Naive thymus-derived CD4-positive, alpha-beta T cell (primary cell): ENCODE results near the gene SNRNP35. TPM values are rescaled to one million over a fixed set of nuclear protein-coding genes. Genes with fewer than 3 reads are reported as not detected.
"Not testable (repeated sequence)": the region's sequence is repeated elsewhere in the genome, so short reads cannot be mapped to it uniquely, and the experiment has no call there.

Experiments used
- ATAC-seq: fragments of 150-1000 bp; cut with Tn5 transposase; 2 replicates; pipeline ENCODE4 v1.10.0; 2021; ENCODE audit warnings: mild to moderate bottlenecking, moderate library complexity
- CTCF ChIA-PET: fragments of 350-600 bp; sonication (Branson Sonifier 250); formaldehyde crosslinking; loops from one replicate; lab custom pipeline; 2021; ENCODE audit warnings: antibody characterized with exemption; lab: Charles Lee
- POLR2A ChIA-PET: fragments of 350-600 bp; sonication (Branson Sonifier 250); formaldehyde crosslinking; loops from one replicate; lab custom pipeline; 2021; ENCODE audit warnings: antibody characterized with exemption, inconsistent platforms; lab: Charles Lee
- DNase-seq, 9 donors: peaks; one replicate each; pipeline versions ENCODE4 v3.0.0 to v3.0.0-alpha.2; 2020 to 2022; ENCODE audit warnings: mixed read lengths in 1 of 9
- H3K27ac ChIP-seq: one replicate; pipeline ENCODE4 v1.7.0; 2013; ENCODE audit warnings: mild to moderate bottlenecking, low read depth, low read length, moderate library complexity
- H3K27me3 ChIP-seq, 2 donors: one replicate each; pipeline ENCODE4 v1.7.0; 2013; ENCODE audit warnings: low read length in 2 of 2, mild to moderate bottlenecking in 2 of 2, moderate library complexity in 2 of 2; ENCODE audit not compliant: control insufficient read depth in 2 of 2, insufficient read depth in 2 of 2
- H3K36me3 ChIP-seq, 3 experiments: 1 replicate in 2 of 3; 2 replicates in 1 of 3; pipeline ENCODE4 v1.7.0; 2013; ENCODE audit warnings: low read length in 3 of 3, mild to moderate bottlenecking in 3 of 3, moderate library complexity in 1 of 3; ENCODE audit not compliant: insufficient read depth in 3 of 3, control insufficient read depth in 2 of 3
- H3K4me1 ChIP-seq, 2 donors: one replicate each; pipeline ENCODE4 v1.7.0; 2013; ENCODE audit warnings: low read length in 2 of 2, mild to moderate bottlenecking in 2 of 2, moderate library complexity in 1 of 2; ENCODE audit not compliant: control insufficient read depth in 2 of 2, insufficient read depth in 2 of 2
- H3K4me3 ChIP-seq: 2 replicates; pipeline ENCODE4 v1.7.0; 2013; ENCODE audit warnings: mild to moderate bottlenecking, low read length
- H3K9me3 ChIP-seq, 3 experiments: 1 replicate in 2 of 3; 2 replicates in 1 of 3; pipeline ENCODE4 v1.7.0; 2013; ENCODE audit warnings: low read length in 3 of 3; ENCODE audit not compliant: control insufficient read depth in 2 of 3
- H3K27ac Mint-ChIP-seq, 9 donors: one replicate each; pipeline ENCODE4 v1.8.0; 2020 to 2022; ENCODE audit warnings: mixed read lengths in 9 of 9, mild to moderate bottlenecking in 8 of 9, moderate library complexity in 5 of 9, inconsistent platforms in 2 of 9
- H3K27me3 Mint-ChIP-seq, 5 donors: one replicate each; pipeline ENCODE4 v1.8.0; 2021 to 2022; ENCODE audit warnings: mixed read lengths in 5 of 5, mild to moderate bottlenecking in 1 of 5
- H3K36me3 Mint-ChIP-seq, 5 donors: one replicate each; pipeline ENCODE4 v1.8.0; 2020 to 2022; ENCODE audit warnings: mixed read lengths in 5 of 5, mild to moderate bottlenecking in 3 of 5, inconsistent platforms in 1 of 5
- H3K4me1 Mint-ChIP-seq, 7 donors: one replicate each; pipeline ENCODE4 v1.8.0; 2020 to 2022; ENCODE audit warnings: mixed read lengths in 7 of 7, mild to moderate bottlenecking in 3 of 7, inconsistent platforms in 1 of 7
- H3K4me3 Mint-ChIP-seq, 10 donors: one replicate each; pipeline ENCODE4 v1.8.0; 2020 to 2022; ENCODE audit warnings: mild to moderate bottlenecking in 10 of 10, mixed read lengths in 10 of 10, moderate library complexity in 6 of 10, inconsistent platforms in 2 of 10
- H3K9me3 Mint-ChIP-seq, 11 donors: one replicate each; pipeline ENCODE4 v1.8.0; 2020 to 2022; ENCODE audit warnings: mixed read lengths in 11 of 11, mild to moderate bottlenecking in 4 of 11, inconsistent platforms in 1 of 11, moderate library complexity in 1 of 11
- intact Hi-C, 2 donors: fragments of 100-400 bp; cut with micrococcal nuclease; formaldehyde crosslinking; loops; one replicate each; pipeline ENCODE4 v1.15.1; 2023
- polyA plus RNA-seq, 2 donors: library from polyadenylated mRNA; unstranded; fragments of 300-500 nt; fragmentation: Illumina TruSeq; gene quantifications; one replicate each; pipeline ENCODE4 v1.2.3, GENCODE V29; 2021
- total RNA-seq, 6 experiments: library from RNA in 5 of 6; stranded (reverse) in 5 of 6; gene quantifications; 1 replicate in 5 of 6; 2 replicates in 1 of 6; pipeline ENCODE4 v1.2.3 and lab custom pipeline; 2021 to 2026

Gene SNRNP35, protein sequence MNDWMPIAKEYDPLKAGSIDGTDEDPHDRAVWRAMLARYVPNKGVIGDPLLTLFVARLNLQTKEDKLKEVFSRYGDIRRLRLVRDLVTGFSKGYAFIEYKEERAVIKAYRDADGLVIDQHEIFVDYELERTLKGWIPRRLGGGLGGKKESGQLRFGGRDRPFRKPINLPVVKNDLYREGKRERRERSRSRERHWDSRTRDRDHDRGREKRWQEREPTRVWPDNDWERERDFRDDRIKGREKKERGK
- 10 to 100 TPM; 30.2 to 53.4 (median 35.8) TPM for total RNA-seq
- polyA plus RNA-seq, result 10 to 100 TPM; 24.2 to 35.1 TPM
- 27.7 reads per million, percentile 58 among the genes with 10 or more reads in this experiment for total RNA-seq (lab: John Stamatoyannopoulos, UW)

DNA sequence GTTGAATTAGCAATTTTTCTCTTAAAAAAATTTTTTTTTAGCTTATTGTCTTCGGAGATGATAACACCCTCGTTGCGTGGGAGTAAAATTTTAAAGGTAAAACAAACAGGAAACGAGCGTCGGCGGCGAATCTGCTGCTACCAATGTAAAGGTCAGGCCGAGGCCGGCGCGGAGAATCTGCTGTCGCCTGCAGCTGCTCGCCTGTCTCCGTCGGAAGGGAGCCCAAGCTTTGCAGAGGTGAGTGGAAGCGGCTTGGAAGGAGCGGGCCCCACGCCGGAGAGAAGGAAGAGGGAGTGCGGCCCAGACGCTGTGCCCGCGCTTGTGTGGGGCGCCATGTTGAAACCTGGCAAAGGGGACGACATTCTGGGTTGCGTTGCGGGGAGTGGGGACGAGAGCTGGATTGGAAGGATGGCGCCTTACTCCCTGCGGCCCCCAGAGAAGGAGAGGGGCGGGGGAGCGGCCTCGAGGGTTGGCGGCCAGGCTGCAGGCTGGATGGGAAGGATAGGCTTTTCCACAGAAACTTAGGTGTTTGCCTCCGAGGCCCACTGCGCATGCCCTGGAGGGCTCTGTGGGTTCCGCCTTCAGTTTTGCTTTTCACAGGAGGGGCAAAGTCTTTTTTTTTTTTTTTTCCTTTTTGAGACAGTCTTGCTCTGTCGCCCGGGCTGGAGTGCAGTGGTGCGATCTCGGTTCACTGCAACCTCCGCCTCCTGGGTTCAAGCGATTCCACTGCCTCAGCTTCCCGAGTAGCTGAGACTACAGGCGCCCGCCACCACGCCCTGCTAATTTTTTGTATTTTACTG, at the start of gene SNRNP35:
TSS of gene SNRNP35 (plus strand) at position 160 of the 800 bp plus-strand sequence. CDS start 7,402 bp downstream, outside the sequence.
- Mint-ChIP-seq H3K36me3 (peaks cover 0 to 12% (median 7%) of the 10 kb centered on the region in 5 donors), H3K4me3 (peak within 1 kb of the TSS; percentile 92 to 100 (median 99)), H3K27ac (peak within 1 kb of the TSS; percentile 100), H3K4me1 (peaks cover 21 to 45% (median 26%) of the 10 kb centered on the region in 7 donors), H3K9me3 (peaks cover 0 to 6% (median 0%) of the 10 kb centered on the region in 11 donors), H3K27me3 (no peaks in the 10 kb centered on the region)
- ATAC-seq, result peak; percentile 85
- POLR2A ChIA-PET, result interaction anchor here (0.5 to 4.3 kb wide), 29 partner anchors 10 to 1879 kb away, joined by 3 to 74 read pairs (median 4); partner anchors contain the start of genes KMT5A, MPHOSPH9, MTRFR and RILPL2
- Histone ChIP-seq H3K27me3 (no peaks in the 10 kb centered on the region), H3K27ac (peak within 1 kb of the TSS; percentile 99), H3K4me1 (peaks cover 14 to 18% of the 10 kb centered on the region in 2 donors), H3K4me3 (peak within 1 kb of the TSS; percentile 97), H3K9me3 (no peaks in the 10 kb centered on the region), H3K36me3 (peaks cover 0 to 6% (median 0%) of the 10 kb centered on the region in 3 experiments)
- CTCF ChIA-PET, result interaction anchor here (0.9 kb wide), 1 partner anchor 9 kb away, joined by 3 read pairs; no protein-coding TSS in a partner anchor
- DNase-seq, result peak; percentile 79 to 92 (median 88)
- intact Hi-C loops, result loop anchor here (1.0 to 5.0 kb wide), 10 partner anchors 17 to 225 kb away; partner anchors contain the start of genes EIF2B1 (in 2 of the 2), GTF2H3 (in 2 of the 2), RILPL2 (in 2 of the 2) and TMED2 (in 2 of the 2)

DNA sequence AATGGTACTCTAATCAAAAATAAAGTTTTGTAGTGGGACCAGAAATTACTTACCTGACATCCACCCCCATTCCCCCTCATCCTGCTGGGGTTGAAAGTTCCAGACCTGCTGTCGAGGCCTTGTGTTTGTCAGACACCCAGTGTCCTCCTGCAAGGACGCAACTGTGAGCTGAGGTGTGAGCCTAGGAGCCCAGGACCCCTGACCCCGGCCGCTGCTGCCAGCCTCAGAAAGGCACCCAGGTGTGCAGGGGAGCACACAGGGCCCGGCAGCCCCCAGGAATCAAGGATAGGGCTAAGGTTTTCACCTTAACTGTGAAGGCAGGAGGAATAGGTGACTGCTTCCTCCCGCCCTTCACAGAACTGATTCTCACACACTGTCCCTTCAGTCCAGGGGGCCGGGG, 49.3 kb upstream of the SNRNP35 start:
- H3K9me3 Mint-ChIP-seq, H3K4me1 Mint-ChIP-seq, CTCF ChIA-PET, H3K27me3 Mint-ChIP-seq, POLR2A ChIA-PET, H3K27me3 ChIP-seq, H3K4me3 ChIP-seq, H3K27ac Mint-ChIP-seq, intact Hi-C loops, DNase-seq, H3K4me3 Mint-ChIP-seq, H3K4me1 ChIP-seq, ATAC-seq, H3K27ac ChIP-seq, H3K9me3 ChIP-seq: not testable (repeated sequence)
- H3K36me3 ChIP-seq, result peaks cover 4 to 36% (median 5%) of the 10 kb centered on the region in 3 experiments
- peaks cover 0 to 23% (median 3%) of the 10 kb centered on the region in 5 donors for H3K36me3 Mint-ChIP-seq

DNA sequence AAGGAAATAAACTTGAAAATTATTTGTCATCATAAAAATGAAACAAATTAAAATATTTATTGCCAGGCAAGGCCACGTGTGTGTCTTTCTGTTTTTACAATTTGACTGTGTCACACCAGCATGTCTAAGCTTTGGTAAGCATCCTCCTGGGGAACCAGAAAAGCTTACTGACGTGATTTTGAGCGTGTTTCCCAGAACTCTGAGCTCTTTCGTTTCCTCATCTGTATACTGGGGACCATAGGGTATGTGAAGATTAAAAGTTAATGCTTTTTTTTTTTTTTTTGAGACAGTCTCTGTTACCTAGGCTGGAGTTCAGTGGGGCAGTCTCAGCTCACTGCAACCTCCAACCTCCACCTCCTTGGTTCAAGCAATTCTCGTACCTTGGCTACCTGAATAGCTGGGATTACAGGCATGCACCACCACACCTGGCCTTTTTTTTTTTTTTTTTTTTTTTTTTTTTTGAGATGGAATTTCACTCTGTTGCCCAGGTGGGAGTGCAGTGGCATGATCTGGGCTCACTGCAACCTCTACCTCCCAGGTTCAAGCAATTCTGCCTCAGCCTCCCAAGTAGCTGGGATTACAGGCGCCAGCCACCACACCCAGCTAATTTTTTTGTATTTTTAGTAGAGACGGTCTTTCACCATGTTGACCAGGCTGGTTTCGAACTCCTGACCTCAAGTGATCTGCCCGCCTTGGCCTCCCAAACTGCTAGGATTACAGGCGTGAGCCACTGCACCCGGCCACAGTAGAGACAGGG, 48.5 kb upstream of the SNRNP35 start:
- H3K4me1 Mint-ChIP-seq, intact Hi-C loops, H3K27me3 ChIP-seq, DNase-seq, H3K9me3 ChIP-seq, H3K4me3 ChIP-seq, H3K9me3 Mint-ChIP-seq, ATAC-seq, H3K4me3 Mint-ChIP-seq, H3K4me1 ChIP-seq, H3K27ac ChIP-seq, CTCF ChIA-PET, H3K27ac Mint-ChIP-seq, H3K27me3 Mint-ChIP-seq: not testable (repeated sequence)
- peaks cover 0 to 27% (median 5%) of the 10 kb centered on the region in 3 experiments for H3K36me3 ChIP-seq
- POLR2A ChIA-PET, result interaction anchor here (0.7 to 1.2 kb wide), 2 partner anchors 13 to 176 kb away, joined by 3 read pairs; partner anchors contain the start of gene MTRFR
- H3K36me3 Mint-ChIP-seq, result peaks cover 0 to 17% (median 0%) of the 10 kb centered on the region in 5 donors

GRCh38 chr12:123410041-123410412, 47.9 kb upstream of the SNRNP35 start:
- no peak overlapping the region for H3K27ac ChIP-seq
- no peak overlapping the region for H3K4me3 ChIP-seq
- peaks cover 0 to 22% (median 5%) of the 10 kb centered on the region in 3 experiments for H3K36me3 ChIP-seq
- CTCF ChIA-PET, result no interaction called here
- H3K4me3 Mint-ChIP-seq, result no peak overlapping the region
- H3K9me3 Mint-ChIP-seq, result no peaks in the 10 kb centered on the region
- H3K27me3 ChIP-seq, result no peaks in the 10 kb centered on the region
- no peak for ATAC-seq
- no peaks in the 10 kb centered on the region for H3K9me3 ChIP-seq
- peaks cover 0 to 2% (median 0%) of the 10 kb centered on the region in 7 donors for H3K4me1 Mint-ChIP-seq
- H3K4me1 ChIP-seq, result no peaks in the 10 kb centered on the region
- H3K27me3 Mint-ChIP-seq, result no peaks in the 10 kb centered on the region
- H3K36me3 Mint-ChIP-seq, result peaks cover 0 to 14% (median 2%) of the 10 kb centered on the region in 5 donors
- POLR2A ChIA-PET, result interaction anchor here (1.2 kb wide), 1 partner anchor 13 kb away, joined by 3 read pairs; no protein-coding TSS in a partner anchor
- no peak for DNase-seq
- peak overlapping the region in 2 of 9 donors; percentile 36 to 56 for H3K27ac Mint-ChIP-seq
- intact Hi-C loops, result no loop called here

GRCh38 chr12:123421314-123421713, 36.6 kb upstream of the SNRNP35 start:
- POLR2A ChIA-PET, result interaction anchor here (1.2 kb wide), 2 partner anchors 15 to 37 kb away, joined by 3 read pairs; partner anchors contain the start of genes RILPL2 and SNRNP35

More at GRCh38 chr12:123421314-123421713, 36.6 kb upstream of the SNRNP35 start:
- H3K27me3 Mint-ChIP-seq, result no peaks in the 10 kb centered on the region
- DNase-seq (no peak), ATAC-seq (no peak)
- H3K4me1 Mint-ChIP-seq, result peaks cover 0 to 4% (median 0%) of the 10 kb centered on the region in 7 donors
- H3K36me3 Mint-ChIP-seq, result peaks cover 0 to 27% (median 12%) of the 10 kb centered on the region in 5 donors
- H3K4me3 Mint-ChIP-seq, result no peak overlapping the region
- H3K27ac ChIP-seq, result no peak overlapping the region
- no peak overlapping the region for H3K4me3 ChIP-seq
- H3K9me3 ChIP-seq, result no peaks in the 10 kb centered on the region
- H3K9me3 Mint-ChIP-seq, result peaks cover 0 to 2% (median 0%) of the 10 kb centered on the region in 11 donors
- H3K27me3 ChIP-seq, result no peaks in the 10 kb centered on the region
- intact Hi-C loops, result no loop called here
- H3K36me3 ChIP-seq, result peaks cover 7 to 25% (median 10%) of the 10 kb centered on the region in 3 experiments
- H3K27ac Mint-ChIP-seq, result peak overlapping the region in 2 of 9 donors; percentile 36 to 62
- H3K4me1 ChIP-seq, result no peaks in the 10 kb centered on the region
- CTCF ChIA-PET, result interaction anchor here (0.6 kb wide), 1 partner anchor 207 kb away, joined by 4 read pairs; no protein-coding TSS in a partner anchor
